ACHN (cell line): ENCODE results near the gene CBX2.
"Not testable (repeated sequence)": the region's sequence is repeated elsewhere in the genome, so short reads cannot be mapped to it uniquely, and the experiment has no call there.

Experiments used
- DNase-seq: peaks from one replicate; pipeline ENCODE4 v3.0.0-alpha.2; 2015
- in situ Hi-C: cut with HindIII; loops from 2 replicates; pipeline ENCODE4 v1.10.0; 2017; ENCODE audit warnings: low sequenced_read_pairs, low pct_ligation_motif_present, low pct_unique_long_range_greater_than_20kb

Gene CBX2

GRCh38 chr17:79741751-79742588 lies 36.0 kb upstream of the CBX2 start:
- DNase-seq: peak; percentile 60
- in situ Hi-C loops: no loop called here

GRCh38 chr17:79742589-79742918 lies 35.4 kb upstream of the CBX2 start:
- DNase-seq: no peak
- in situ Hi-C loops: no loop called here

- in situ Hi-C loops: no loop called here
- no peak for DNase-seq
Measured at GRCh38 chr17:79742951-79743476, 34.9 kb upstream of the CBX2 start.

- DNase-seq: no peak
- in situ Hi-C loops: no loop called here
Measured at GRCh38 chr17:79743614-79744013, 34.3 kb upstream of the CBX2 start.

DNA sequence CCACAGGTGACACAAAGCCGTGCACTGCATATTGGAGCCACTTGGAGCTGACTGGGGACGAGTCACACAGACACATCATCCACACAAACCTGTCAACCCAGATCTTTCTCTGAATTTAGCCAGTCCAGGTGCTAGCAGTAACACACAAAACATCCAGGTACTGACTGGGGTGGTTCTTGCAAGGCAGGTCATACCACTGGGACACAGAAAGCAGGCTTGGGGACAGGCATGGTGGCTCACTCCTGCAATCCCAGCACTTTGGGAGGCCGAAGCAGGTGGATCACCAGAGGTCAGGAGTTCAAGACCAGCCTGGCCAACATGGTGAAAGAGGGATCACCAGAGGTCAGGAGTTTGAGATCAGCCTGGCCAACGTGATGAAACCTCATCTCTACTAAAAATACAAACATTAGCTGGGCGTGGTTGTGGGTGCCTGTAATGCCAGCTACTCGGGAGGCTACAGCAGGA lies 32.3 kb upstream of the CBX2 start:
- in situ Hi-C loops: no loop called here
- no peak for DNase-seq

- DNase-seq: no peak
- in situ Hi-C loops: no loop called here
Measured at GRCh38 chr17:79746889-79747507, 30.9 kb upstream of the CBX2 start.

DNA sequence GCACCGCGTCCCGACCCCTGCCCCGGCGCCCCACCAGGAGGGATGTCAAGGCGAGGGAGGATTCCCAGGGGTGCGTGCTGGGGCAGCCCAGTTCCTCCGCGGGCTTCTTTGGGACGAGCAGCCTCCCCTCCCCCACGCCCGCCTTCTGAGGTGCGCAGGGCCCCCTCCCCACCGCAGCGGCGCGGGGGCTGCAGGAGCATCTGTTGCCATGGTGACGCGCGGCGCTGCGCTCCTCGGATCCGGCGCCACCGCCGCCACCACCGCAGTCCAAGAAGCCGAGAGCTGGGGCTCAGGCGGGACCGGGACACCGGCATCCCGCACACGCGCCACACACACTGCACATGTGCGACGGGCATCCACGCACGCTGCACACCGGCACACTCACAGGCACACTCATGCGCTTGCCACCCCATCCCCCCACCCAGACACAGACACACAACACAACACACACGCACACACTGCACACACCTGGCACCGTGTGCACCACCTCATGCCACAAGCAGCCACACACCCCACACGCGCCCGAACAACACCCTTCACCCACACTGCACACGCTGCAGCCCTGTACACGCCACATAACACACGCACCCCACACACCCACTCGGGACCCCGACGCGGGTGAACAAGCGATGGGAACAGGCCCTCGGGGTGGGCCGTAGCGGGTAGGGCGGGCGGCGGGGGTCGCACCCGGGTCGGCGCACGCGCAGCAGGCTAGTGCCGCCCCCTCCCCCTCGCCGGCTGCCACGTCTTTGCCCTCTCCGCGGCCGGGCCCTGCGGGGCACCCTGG lies 30.2 kb upstream of the CBX2 start:
- DNase-seq: no peak
- in situ Hi-C loops: no loop called here

GRCh38 chr17:79748295-79749099 lies 29.5 kb upstream of the CBX2 start:
- in situ Hi-C loops: no loop called here
- DNase-seq: no peak

DNA sequence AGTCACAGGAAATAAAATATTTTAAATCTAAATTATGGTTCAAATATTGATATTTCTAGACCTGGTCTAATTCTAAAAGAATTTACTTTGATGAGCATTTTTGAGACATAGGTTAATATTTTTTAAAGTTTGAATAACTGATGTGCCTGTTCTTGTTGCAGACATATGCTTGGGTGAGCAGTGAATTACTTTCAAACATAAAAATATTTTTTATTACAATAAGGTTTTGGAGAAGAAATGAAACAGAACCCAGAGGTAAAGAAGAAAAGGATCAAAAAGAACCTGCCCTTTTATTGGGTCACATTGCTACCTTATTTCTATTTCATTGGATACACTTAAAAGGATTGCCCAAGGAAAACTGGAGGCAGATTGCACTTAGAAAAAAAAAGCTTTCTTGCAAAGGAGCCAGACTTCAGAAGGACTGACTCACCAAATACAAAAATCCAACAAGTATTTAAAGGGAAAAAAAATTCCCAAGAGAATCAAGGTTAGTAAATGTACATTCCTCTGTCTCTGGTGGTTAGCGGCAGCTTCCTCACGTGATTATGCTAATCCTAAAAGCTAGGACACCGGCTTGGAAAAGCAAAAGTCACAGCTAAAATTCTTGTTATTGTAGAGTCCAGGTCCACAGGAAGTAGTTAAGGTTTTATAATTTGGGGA lies 28.7 kb upstream of the CBX2 start:
- peak; percentile 57 for DNase-seq
- in situ Hi-C loops: no loop called here

DNA sequence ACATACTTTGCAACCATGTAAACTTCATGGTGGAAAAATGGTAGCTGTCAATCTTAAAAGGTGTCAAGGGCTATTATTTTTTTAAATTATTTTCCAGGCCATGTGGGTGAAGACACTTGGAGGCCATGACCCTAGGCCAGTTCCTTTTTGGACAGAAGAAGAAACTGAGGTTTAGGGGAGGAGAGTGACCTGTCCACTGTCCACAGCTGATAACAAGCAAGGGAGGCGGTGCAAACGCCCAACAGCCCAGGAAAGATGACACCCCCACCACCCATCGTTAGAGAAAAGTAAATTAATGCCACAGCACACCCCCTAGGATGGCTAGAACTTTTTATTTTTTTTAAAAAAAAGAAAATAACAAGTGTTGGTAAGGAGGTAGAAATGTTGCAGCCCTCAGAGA lies 28.0 kb upstream of the CBX2 start:
- DNase-seq: no peak
- in situ Hi-C loops: no loop called here

DNA sequence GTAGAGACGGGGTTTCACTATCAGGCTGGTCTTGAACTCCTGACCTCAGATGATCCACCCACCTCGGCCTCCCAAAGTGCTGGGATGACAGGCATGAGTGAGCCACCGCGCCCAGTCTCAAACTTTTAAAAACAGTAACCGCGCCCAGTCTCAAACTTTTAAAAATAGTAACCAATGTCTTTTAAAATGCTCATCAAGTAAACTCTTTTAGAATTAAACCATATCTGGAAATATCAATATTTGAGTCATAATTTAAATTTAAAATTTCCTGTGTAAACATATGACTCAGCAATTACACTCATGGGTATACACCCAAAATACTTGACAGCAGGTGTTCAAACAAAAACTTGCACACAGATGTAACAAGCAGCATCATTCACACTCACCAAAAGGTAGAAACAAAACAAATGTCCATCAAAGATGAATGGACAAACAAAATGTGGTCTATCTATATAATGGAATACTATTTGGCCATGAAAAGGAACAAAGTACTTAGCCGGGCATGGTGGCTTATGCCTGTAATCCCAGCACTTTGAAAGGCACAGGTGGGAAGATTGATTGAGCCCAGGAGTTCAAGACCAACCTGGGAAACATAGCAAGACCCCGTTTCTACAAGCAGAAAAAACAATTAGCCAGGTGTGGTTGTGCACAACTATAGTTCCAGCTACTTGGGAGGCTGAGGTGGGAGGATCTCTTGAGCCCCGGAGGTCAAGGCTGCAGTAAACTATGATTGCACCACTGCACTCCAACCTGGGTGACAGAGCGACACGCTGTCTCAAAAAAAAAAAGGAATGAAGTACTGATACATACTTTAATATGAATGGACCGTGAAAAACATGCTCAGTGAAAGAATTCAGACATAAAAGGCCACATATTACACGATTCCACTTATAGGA lies 27.1 kb upstream of the CBX2 start:
- in situ Hi-C loops: no loop called here
- DNase-seq: no peak

GRCh38 chr17:79752175-79752574 lies 25.8 kb upstream of the CBX2 start:
- in situ Hi-C loops: no loop called here
- DNase-seq: no peak

GRCh38 chr17:79754370-79754769 lies 23.6 kb upstream of the CBX2 start:
- in situ Hi-C loops: no loop called here
- DNase-seq: no peak

GRCh38 chr17:79754903-79755302 lies 23.0 kb upstream of the CBX2 start:
- in situ Hi-C loops, DNase-seq: not testable (repeated sequence)

GRCh38 chr17:79755591-79755990 lies 22.4 kb upstream of the CBX2 start:
- no peak for DNase-seq
- in situ Hi-C loops: no loop called here

GRCh38 chr17:79757140-79757745 lies 20.7 kb upstream of the CBX2 start:
- in situ Hi-C loops: no loop called here
- DNase-seq: no peak

GRCh38 chr17:79758271-79758670 lies 19.7 kb upstream of the CBX2 start:
- DNase-seq: no peak
- in situ Hi-C loops: no loop called here
